Activated T-cell treated with anti-CD3 and anti-CD28 coated beads, Interleukin-2, amount 50 U/mL, for 48 hours (primary cell): Measurements from ENCODE around the gene SOCS4.

Experiments used
- DNase-seq, 2 experiments: peaks; one replicate each; pipeline ENCODE4 v3.0.0-alpha.2; 2020

Gene SOCS4

GRCh38 chr14:55092341-55092740 lies 65.3 kb downstream of the SOCS4 start:
- DNase-seq = no peak

- no peak for DNase-seq
These were observed 67.5 kb downstream of the SOCS4 start for GRCh38 chr14:55094292-55095157.

GRCh38 chr14:55097881-55098560 lies 71.0 kb downstream of the SOCS4 start:
- peak; percentile 72 to 74 for DNase-seq

- DNase-seq = no peak
These were observed 71.5 kb downstream of the SOCS4 start for GRCh38 chr14:55098561-55098898.
